Mesenchymal stem cell (in vitro differentiated cells and primary cell): ENCODE measurements around the gene PALM3.

Experiments
- DNase-seq: peaks from one replicate; pipeline ENCODE4 v3.0.0-alpha.2; 2013
- H2AFZ ChIP-seq: one replicate; pipeline ENCODE4 v1.6.1; 2013; ENCODE audit warnings: low read depth, mild to moderate bottlenecking, control low read depth, inconsistent platforms, low read length, moderate library complexity
- H2AK5ac ChIP-seq: 2 replicates; pipeline ENCODE4 v1.6.1; 2013; ENCODE audit warnings: low read length, moderate library complexity, mild to moderate bottlenecking, inconsistent platforms; ENCODE audit not compliant: severe bottlenecking
- H2BK120ac ChIP-seq: one replicate; pipeline ENCODE4 v1.6.1; 2013; ENCODE audit warnings: low read depth, mild to moderate bottlenecking, inconsistent platforms, low read length, moderate library complexity
- H2BK12ac ChIP-seq, 2 experiments: one replicate each; pipeline ENCODE4 v1.6.1; 2013; ENCODE audit warnings: inconsistent platforms in 2 of 2, low read length in 2 of 2, mild to moderate bottlenecking in 2 of 2, moderate library complexity in 2 of 2, control low read depth in 1 of 2
- H2BK15ac ChIP-seq: one replicate; pipeline ENCODE4 v1.6.1; 2013; ENCODE audit warnings: mild to moderate bottlenecking, low read depth, inconsistent platforms; ENCODE audit not compliant: poor library complexity, severe bottlenecking
- H2BK5ac ChIP-seq: 2 replicates; pipeline ENCODE4 v1.6.1; 2013; ENCODE audit warnings: low read depth, mild to moderate bottlenecking, low read length, control low read depth, inconsistent platforms; ENCODE audit not compliant: poor library complexity, severe bottlenecking
- H3K14ac ChIP-seq, 2 experiments: one replicate each; pipeline ENCODE4 v1.6.1; 2013; ENCODE audit warnings: inconsistent platforms in 2 of 2, low read length in 2 of 2, control low read depth in 1 of 2, mild to moderate bottlenecking in 1 of 2, moderate library complexity in 1 of 2
- H3K18ac ChIP-seq, 2 experiments: one replicate each; pipeline ENCODE4 v1.6.1; 2013; ENCODE audit warnings: inconsistent platforms in 2 of 2, low read length in 2 of 2, control low read depth in 1 of 2, low read depth in 1 of 2, mild to moderate bottlenecking in 1 of 2
- H3K23ac ChIP-seq, 2 experiments: one replicate each; pipeline ENCODE4 v1.6.1; 2013; ENCODE audit warnings: inconsistent platforms in 2 of 2, low read length in 2 of 2, mild to moderate bottlenecking in 2 of 2, moderate library complexity in 2 of 2, control low read depth in 1 of 2
- H3K27ac ChIP-seq: 2 replicates; pipeline ENCODE4 v1.5.1; 2013; ENCODE audit warnings: mild to moderate bottlenecking, moderate library complexity, low read length, control low read depth, inconsistent platforms; ENCODE audit not compliant: poor library complexity, severe bottlenecking
- H3K27me3 ChIP-seq, 2 experiments: 2 replicates each; pipeline versions ENCODE4 v1.6.1 to v1.7.0; 2013; ENCODE audit warnings: low read length in 2 of 2, mild to moderate bottlenecking in 2 of 2, moderate library complexity in 2 of 2, control low read depth in 1 of 2, inconsistent platforms in 1 of 2; ENCODE audit not compliant: control insufficient read depth in 1 of 2, insufficient read depth in 1 of 2
- H3K36me3 ChIP-seq, 2 experiments: 2 replicates each; pipeline versions ENCODE4 v1.6.1 to v1.7.0; 2013; ENCODE audit warnings: low read length in 2 of 2, control low read depth in 1 of 2, inconsistent platforms in 1 of 2, low read depth in 1 of 2, mild to moderate bottlenecking in 1 of 2; ENCODE audit not compliant: insufficient read depth in 2 of 2, control insufficient read depth in 1 of 2
- H3K4ac ChIP-seq, 2 experiments: one replicate each; pipeline ENCODE4 v1.6.1; 2013; ENCODE audit warnings: inconsistent platforms in 2 of 2, low read length in 2 of 2, mild to moderate bottlenecking in 2 of 2, moderate library complexity in 2 of 2, control low read depth in 1 of 2, low read depth in 1 of 2
- H3K4me1 ChIP-seq: 2 replicates; pipeline ENCODE4 v1.6.1; 2013; ENCODE audit warnings: low read depth, low read length, control low read depth; ENCODE audit not compliant: control insufficient read depth, insufficient read depth
- H3K4me2 ChIP-seq: 2 replicates; pipeline ENCODE4 v1.6.1; 2013; ENCODE audit warnings: low read length, mild to moderate bottlenecking, inconsistent platforms; ENCODE audit not compliant: poor library complexity, severe bottlenecking
- H3K4me3 ChIP-seq, 2 experiments: 2 replicates each; pipeline versions ENCODE4 v1.5.1 to v1.7.0; 2013; ENCODE audit warnings: low read length in 2 of 2, mild to moderate bottlenecking in 2 of 2, control low read depth in 1 of 2, low read depth in 1 of 2; ENCODE audit not compliant: insufficient read depth in 1 of 2
- H3K79me1 ChIP-seq: replicated peaks from 2 replicates; pipeline ENCODE4 v1.6.1; 2013; ENCODE audit warnings: mild to moderate bottlenecking, control low read depth, low read length, inconsistent platforms; ENCODE audit not compliant: poor library complexity, severe bottlenecking
- H3K9ac ChIP-seq: 2 replicates; pipeline ENCODE4 v1.7.0; 2013; ENCODE audit warnings: mild to moderate bottlenecking, low read length, moderate library complexity
- H3K9me3 ChIP-seq: 2 replicates; pipeline ENCODE4 v1.7.0; 2013; ENCODE audit warnings: mild to moderate bottlenecking, low read length; ENCODE audit not compliant: control insufficient read depth
- H4K8ac ChIP-seq: one replicate; pipeline ENCODE4 v1.6.1; 2013; ENCODE audit warnings: inconsistent platforms, mild to moderate bottlenecking, low read length, moderate library complexity
- H4K91ac ChIP-seq: one replicate; pipeline ENCODE4 v1.6.1; 2013; ENCODE audit warnings: mild to moderate bottlenecking, low read length, inconsistent platforms
- WGBS: methylation state at CpG from one replicate; pipeline ENCODE4 v1.1.7; 2013; ENCODE audit warnings: mixed read lengths; 5-methylcytosine and 5-hydroxymethylcytosine counted together

Gene PALM3

GRCh38 chr19:14005349-14006084 is 56.4 kb downstream of the PALM3 start:
- H3K9ac ChIP-seq, result peak overlapping the region; percentile 92
- 17% methylated on average over 28 of the region's 50 CpGs for WGBS
- H3K27ac ChIP-seq, result peak overlapping the region; percentile 52
- peaks cover 0 to 8% of the 10 kb centered on the region in 2 experiments for H3K36me3 ChIP-seq
- H3K4me3 ChIP-seq, result peak overlapping the region; percentile 63 to 88
- H2BK5ac ChIP-seq, result peak overlapping the region; percentile 85
- H3K4me2 ChIP-seq, result peak overlapping the region; percentile 45
- H3K79me1 ChIP-seq, result peaks cover 6% of the 10 kb centered on the region
- no peak overlapping the region for H4K91ac ChIP-seq
- no peak overlapping the region for H2BK12ac ChIP-seq
- H3K9me3 ChIP-seq, result no peaks in the 10 kb centered on the region
- peak overlapping the region; percentile 87 for H2BK120ac ChIP-seq
- H3K18ac ChIP-seq, result peak overlapping the region; percentile 83 to 95
- H2BK15ac ChIP-seq, result peak overlapping the region; percentile 85
- H3K23ac ChIP-seq, result no peak overlapping the region
- no peak overlapping the region for H2AFZ ChIP-seq
- DNase-seq, result peak; percentile 88
- H3K14ac ChIP-seq, result peak overlapping the region in 1 of 2 experiments; percentile 67
- H4K8ac ChIP-seq, result peak overlapping the region; percentile 88
- peak overlapping the region in 1 of 2 experiments; percentile 57 for H3K4ac ChIP-seq
- H3K4me1 ChIP-seq, result peaks cover 9% of the 10 kb centered on the region
- H3K27me3 ChIP-seq, result no peaks in the 10 kb centered on the region
- no peak overlapping the region for H2AK5ac ChIP-seq

GRCh38 chr19:14004619-14005348 is 57.1 kb downstream of the PALM3 start:
- no peaks in the 10 kb centered on the region for H3K9me3 ChIP-seq
- no peak overlapping the region for H3K4ac ChIP-seq
- no peak overlapping the region for H2BK15ac ChIP-seq
- H3K23ac ChIP-seq, result no peak overlapping the region
- no peak overlapping the region for H3K18ac ChIP-seq
- no peak overlapping the region for H2AFZ ChIP-seq
- H3K4me2 ChIP-seq, result no peak overlapping the region
- WGBS, result 80% methylated on average over 13 of the region's 14 CpGs
- H3K14ac ChIP-seq, result no peak overlapping the region
- H2BK120ac ChIP-seq, result no peak overlapping the region
- H3K9ac ChIP-seq, result peak overlapping the region; percentile 92
- no peak overlapping the region for H4K91ac ChIP-seq
- peaks cover 0 to 12% of the 10 kb centered on the region in 2 experiments for H3K36me3 ChIP-seq
- peak overlapping the region in 1 of 2 experiments; percentile 63 for H3K4me3 ChIP-seq
- DNase-seq, result no peak
- peak overlapping the region; percentile 1 for H3K27ac ChIP-seq
- peak overlapping the region in 1 of 2 experiments; percentile 75 for H2BK12ac ChIP-seq
- no peaks in the 10 kb centered on the region for H3K27me3 ChIP-seq
- H2AK5ac ChIP-seq, result peak overlapping the region; percentile 57
- H3K79me1 ChIP-seq, result peaks cover 9% of the 10 kb centered on the region
- H3K4me1 ChIP-seq, result peaks cover 9% of the 10 kb centered on the region
- H4K8ac ChIP-seq, result peak overlapping the region; percentile 16
- no peak overlapping the region for H2BK5ac ChIP-seq
